GM19043 (cell line): ENCODE measurements around the gene AP1B1.

Experiments
- ATAC-seq: cut with Tn5 transposase; IDR thresholded peaks from one replicate; pipeline ENCODE4 v1.9.1; 2021; ENCODE audit warnings: low read depth; ENCODE audit not compliant: unreplicated experiment

The AP1B1 gene

GRCh38 chr22:29302681-29303465, 85.5 kb downstream of the AP1B1 start:
- ATAC-seq: no peak

- ATAC-seq: no peak
Observed at GRCh38 chr22:29302402-29302680, 86.0 kb downstream of the AP1B1 start.

GRCh38 chr22:29301716-29302401, 86.5 kb downstream of the AP1B1 start:
- ATAC-seq: no peak

DNA sequence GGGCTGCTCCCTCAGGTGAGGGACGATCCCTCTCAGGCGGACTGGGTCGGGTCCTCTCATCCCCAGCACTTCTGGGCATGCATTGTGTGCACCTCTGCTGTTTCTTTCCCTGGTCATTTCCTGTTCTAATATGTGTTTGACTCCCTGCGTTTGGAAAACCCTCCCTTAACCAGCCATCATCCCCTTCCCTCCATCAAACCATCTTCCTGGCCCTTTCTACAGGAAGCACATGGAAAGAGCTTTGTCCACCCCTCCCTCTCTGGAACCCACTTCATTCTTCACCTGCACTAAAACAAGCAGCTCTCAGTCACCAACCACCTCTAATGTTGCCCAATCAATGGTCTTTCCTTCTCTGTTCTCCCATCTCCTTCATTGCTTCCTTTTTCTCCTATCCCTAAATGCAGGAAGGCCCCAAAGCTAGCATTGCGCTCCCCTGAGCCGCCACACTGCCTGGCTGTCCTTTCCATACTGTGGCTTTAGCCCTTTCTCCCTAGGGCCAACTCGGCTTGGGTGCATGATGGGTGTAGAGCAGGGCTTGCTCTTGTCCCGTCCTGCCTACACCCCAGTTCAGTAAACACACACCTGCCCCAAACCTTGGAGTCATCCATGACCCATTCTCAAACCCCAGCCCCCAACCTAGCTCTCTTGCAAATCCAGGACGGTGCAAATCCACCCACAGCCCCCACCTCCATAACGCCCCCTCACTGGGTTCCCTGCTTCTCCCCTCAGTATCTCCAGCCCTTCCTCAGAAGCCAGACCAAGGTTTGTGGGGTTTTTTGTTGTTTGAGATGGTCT, 87.4 kb downstream of the AP1B1 start:
- ATAC-seq: no peak

- ATAC-seq: no peak
Observed at GRCh38 chr22:29300467-29300806, 87.9 kb downstream of the AP1B1 start.

- ATAC-seq: no peak
Observed at GRCh38 chr22:29299136-29299900, 89.1 kb downstream of the AP1B1 start.

GRCh38 chr22:29298641-29299040, 89.7 kb downstream of the AP1B1 start:
- ATAC-seq: no peak

- ATAC-seq: no peak
Observed at GRCh38 chr22:29292379-29292778, 96.0 kb downstream of the AP1B1 start.

DNA sequence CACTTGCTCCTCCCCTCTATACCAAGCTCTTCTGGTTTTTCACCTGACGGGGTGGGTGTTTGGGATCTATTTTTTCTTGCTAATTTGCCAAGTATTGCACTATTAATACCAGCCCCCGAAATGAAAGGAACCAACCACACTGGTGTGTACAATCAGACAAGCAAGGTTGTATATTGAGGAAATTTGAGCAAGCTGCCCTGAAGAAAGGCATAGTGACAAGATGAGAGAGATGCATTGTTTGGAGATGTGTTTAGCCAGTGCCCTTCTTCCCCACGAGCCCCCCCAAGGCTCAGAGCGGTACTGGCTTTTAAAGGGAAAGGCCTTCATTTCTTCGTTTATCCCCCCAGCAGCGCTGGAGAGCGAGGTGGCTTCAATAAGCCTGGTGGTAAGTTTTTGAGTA, 97.2 kb downstream of the AP1B1 start:
- ATAC-seq: no peak

GRCh38 chr22:29290061-29290460, 98.3 kb downstream of the AP1B1 start:
- no peak for ATAC-seq

DNA sequence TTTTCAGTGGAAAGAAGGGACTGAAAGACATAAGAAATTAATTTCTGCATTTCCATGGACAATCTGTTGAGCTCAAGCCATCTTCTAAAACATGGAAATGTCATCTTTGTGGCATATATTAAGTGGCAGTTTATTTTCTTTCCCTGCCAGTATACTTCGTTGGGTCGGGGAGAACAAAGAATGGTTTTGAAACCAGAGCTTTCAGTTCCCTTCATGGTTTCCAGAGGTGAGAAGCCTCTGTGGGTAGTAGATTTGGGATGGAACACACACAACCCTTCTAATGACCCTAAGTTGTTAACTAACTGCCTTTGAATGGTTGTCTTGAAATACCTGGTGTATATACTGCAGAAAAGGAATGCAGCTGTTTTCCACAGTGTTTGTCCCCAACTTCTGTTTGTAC, 99.5 kb downstream of the AP1B1 start:
- ATAC-seq: no peak

DNA sequence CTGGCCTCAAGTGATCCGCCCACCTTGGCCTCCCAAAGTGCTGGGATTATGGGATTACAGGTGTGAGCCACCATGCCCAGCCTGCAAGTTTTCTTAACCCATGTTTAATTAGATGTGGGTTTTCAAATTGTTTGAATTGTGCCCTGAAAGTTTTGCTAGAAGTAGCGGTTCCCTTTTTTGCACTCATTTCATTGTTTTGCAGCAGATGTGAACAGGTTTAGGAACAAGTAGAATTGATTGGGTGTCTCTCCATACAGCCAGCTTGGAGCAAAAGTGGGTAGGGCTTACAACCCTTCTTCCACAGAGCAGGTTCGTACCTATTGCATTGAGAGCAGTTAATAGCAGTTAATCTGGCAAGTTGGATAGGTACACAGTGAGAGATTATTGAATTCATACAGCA, 104.2 kb downstream of the AP1B1 start:
- no peak for ATAC-seq

- ATAC-seq: no peak
Observed at GRCh38 chr22:29277927-29278326, 110.4 kb downstream of the AP1B1 start.
